Measurements from ENCODE around the gene PSMG3.
"Not testable (repeated sequence)": the region's sequence is repeated elsewhere in the genome, so short reads cannot be mapped to it uniquely, and the experiment has no call there.

Gene PSMG3

GRCh38 chr7:1533547-1534329 lies 36.1 kb downstream of the PSMG3 start:
- DNase-seq (ENCODE audit: low read depth, low spot score), result no peak

GRCh38 chr7:1533255-1533546 lies 36.6 kb downstream of the PSMG3 start:
- no peak for DNase-seq (ENCODE audit: low read depth, low spot score)

GRCh38 chr7:1532456-1533254 lies 37.2 kb downstream of the PSMG3 start:
- no peak for DNase-seq (ENCODE audit: low read depth, low spot score)

GRCh38 chr7:1531979-1532455 lies 37.8 kb downstream of the PSMG3 start:
- DNase-seq (ENCODE audit: low read depth, low spot score), result no peak

- DNase-seq (ENCODE audit: low read depth, low spot score), result no peak
These were observed 38.4 kb downstream of the PSMG3 start for GRCh38 chr7:1531263-1531978.

- DNase-seq (ENCODE audit: low read depth, low spot score), result no peak
These were observed 38.9 kb downstream of the PSMG3 start for GRCh38 chr7:1530946-1531262.

GRCh38 chr7:1529383-1530116 lies 40.3 kb downstream of the PSMG3 start:
- DNase-seq (ENCODE audit: low read depth, low spot score), result no peak

- DNase-seq (ENCODE audit: low read depth, low spot score), result no peak
These were observed 43.5 kb downstream of the PSMG3 start for GRCh38 chr7:1526271-1526754.

GRCh38 chr7:1525409-1525808 lies 44.4 kb downstream of the PSMG3 start:
- DNase-seq (ENCODE audit: low read depth, low spot score), result no peak

- DNase-seq (ENCODE audit: low read depth, low spot score), result no peak
These were observed 46.0 kb downstream of the PSMG3 start for GRCh38 chr7:1523844-1524243.

- no peak for DNase-seq (ENCODE audit: low read depth, low spot score)
These were observed 46.6 kb downstream of the PSMG3 start for GRCh38 chr7:1523208-1523607.

GRCh38 chr7:1521456-1521855 lies 48.4 kb downstream of the PSMG3 start:
- DNase-seq (ENCODE audit: low read depth, low spot score), result no peak

- no peak for DNase-seq (ENCODE audit: low read depth, low spot score)
These were observed 49.1 kb downstream of the PSMG3 start for GRCh38 chr7:1520539-1521234.

GRCh38 chr7:1519322-1519922 lies 50.4 kb downstream of the PSMG3 start:
- DNase-seq (ENCODE audit: low read depth, low spot score), result not testable (repeated sequence)

All from iPS DF 19.7 (cell line).